A673 (cell line): ENCODE results near the gene PTPRR. TPM values are rescaled to one million over a fixed set of nuclear protein-coding genes. Genes with fewer than 3 reads are reported as not detected.

Source experiments
- BruUV-seq: library from RNA; stranded (reverse); fragments of 400-500 nt; replicated peaks from 2 replicates; lab custom pipeline; 2021; lab: Mats Ljungman, UMichigan
- CTCF ChIA-PET: fragments of 300-600 bp; sonication (Branson Sonifier 250); formaldehyde crosslinking; loops from one replicate; lab custom pipeline; 2022; ENCODE audit warnings: antibody characterized with exemption; lab: Charles Lee
- POLR2A ChIA-PET: fragments of 300-600 bp; sonication (Branson Sonifier 250); formaldehyde crosslinking; loops from one replicate; lab custom pipeline; 2022; ENCODE audit warnings: antibody characterized with exemption; ENCODE audit not compliant: low non-redundant PET; lab: Charles Lee
- DNase-seq: peaks from one replicate; pipeline ENCODE4 v3.0.0-alpha.2; 2015; ENCODE audit warnings: low spot score
- H3K27ac ChIP-seq: fragments of 200-600 bp; sonication (generic); 2 replicates; pipeline ENCODE4 v1.5.1; 2016; ENCODE audit warnings: mixed run types, low read depth, mild to moderate bottlenecking, mixed read lengths, antibody characterized with exemption, low read length; ENCODE audit not compliant: poor library complexity, severe bottlenecking
- H3K27me3 ChIP-seq: fragments of 200-600 bp; sonication (generic); replicated peaks from 2 replicates; pipeline ENCODE4 v1.6.1; 2017; ENCODE audit warnings: mixed run types, low read depth, mild to moderate bottlenecking, mixed read lengths, antibody characterized with exemption, low read length; ENCODE audit not compliant: insufficient read depth, poor library complexity
- H3K36me3 ChIP-seq: fragments of 200-600 bp; sonication (generic); 2 replicates; pipeline ENCODE4 v1.6.1; 2016; ENCODE audit warnings: mixed run types, mild to moderate bottlenecking, mixed read lengths, antibody characterized with exemption, low read length; ENCODE audit not compliant: insufficient read depth, poor library complexity, severe bottlenecking
- H3K4me1 ChIP-seq: fragments of 200-600 bp; sonication (generic); 2 replicates; pipeline ENCODE4 v1.6.1; 2017; ENCODE audit warnings: mixed run types, mild to moderate bottlenecking, mixed read lengths, antibody characterized with exemption, low read length; ENCODE audit not compliant: insufficient read depth, poor library complexity, severe bottlenecking
- H3K4me3 ChIP-seq: fragments of 200-600 bp; sonication (generic); 2 replicates; pipeline ENCODE4 v1.5.1; 2016; ENCODE audit warnings: low read depth, mixed run types, mild to moderate bottlenecking, mixed read lengths, low read length; ENCODE audit not compliant: poor library complexity, severe bottlenecking
- H3K9me3 ChIP-seq: fragments of 200-600 bp; sonication (generic); 2 replicates; pipeline ENCODE4 v1.6.1; 2016; ENCODE audit warnings: mixed run types, low read depth, mild to moderate bottlenecking, mixed read lengths, antibody characterized with exemption, low read length; ENCODE audit not compliant: poor library complexity, severe bottlenecking
- EZH2 ChIP-seq: fragments of 200-600 bp; sonication (generic); IDR thresholded peaks from 2 replicates; pipeline ENCODE4 v1.6.1; 2017; ENCODE audit warnings: borderline replicate concordance, low read depth, mild to moderate bottlenecking, mixed read lengths, antibody characterized with exemption, low read length; ENCODE audit not compliant: poor library complexity, severe bottlenecking
- intact Hi-C: fragments of 100-400 bp; cut with micrococcal nuclease; formaldehyde crosslinking; loops from one replicate; pipeline ENCODE4 v1.10.0; 2022; ENCODE audit not compliant: unreplicated experiment
- total RNA-seq: library from RNA; stranded (reverse); gene quantifications from 2 replicates; pipeline ENCODE4 v1.2.3, GENCODE V29; 2021
- TF ChIP-seq, protein P1 (sequence below): fragments of 300-800, 200-600 bp; sonication (generic); conservative IDR thresholded peaks from 2 replicates; pipeline ENCODE4 v1.5.1; 2017; ENCODE audit warnings: low read depth, mild to moderate bottlenecking, antibody characterized with exemption, low read length, moderate library complexity, mixed read lengths

Gene PTPRR
- total RNA-seq, 1 experiment from 2014 or later, result not detected

DNA sequence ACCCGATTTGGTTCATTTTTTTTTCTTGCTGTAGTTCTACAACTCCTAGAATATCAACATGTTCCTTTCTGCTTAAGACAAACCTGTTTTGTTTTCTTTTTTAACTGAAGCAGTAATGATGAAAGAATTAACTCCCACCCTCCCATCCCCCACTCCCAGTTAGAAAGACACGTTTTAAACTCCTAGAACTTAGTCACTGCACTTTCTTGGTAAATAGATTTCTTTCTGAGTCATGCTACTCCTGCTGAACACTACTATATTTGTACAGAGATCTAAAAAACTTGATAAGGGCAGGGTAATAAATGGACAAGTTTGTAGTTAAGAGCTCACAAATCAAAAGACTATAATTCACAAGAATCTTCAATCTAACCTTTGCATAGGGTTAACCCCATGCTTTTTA lies 164.4 kb downstream of the PTPRR start:
- Histone ChIP-seq H3K9me3 (no peaks in the 10 kb centered on the region), H3K27me3 (no peaks in the 10 kb centered on the region), H3K4me1 (peaks cover 7% of the 10 kb centered on the region), H3K4me3 (no peak overlapping the region), H3K36me3 (no peaks in the 10 kb centered on the region), H3K27ac (no peak overlapping the region)
- no peak for TF ChIP-seq EZH2
- TF ChIP-seq, protein P1, sequence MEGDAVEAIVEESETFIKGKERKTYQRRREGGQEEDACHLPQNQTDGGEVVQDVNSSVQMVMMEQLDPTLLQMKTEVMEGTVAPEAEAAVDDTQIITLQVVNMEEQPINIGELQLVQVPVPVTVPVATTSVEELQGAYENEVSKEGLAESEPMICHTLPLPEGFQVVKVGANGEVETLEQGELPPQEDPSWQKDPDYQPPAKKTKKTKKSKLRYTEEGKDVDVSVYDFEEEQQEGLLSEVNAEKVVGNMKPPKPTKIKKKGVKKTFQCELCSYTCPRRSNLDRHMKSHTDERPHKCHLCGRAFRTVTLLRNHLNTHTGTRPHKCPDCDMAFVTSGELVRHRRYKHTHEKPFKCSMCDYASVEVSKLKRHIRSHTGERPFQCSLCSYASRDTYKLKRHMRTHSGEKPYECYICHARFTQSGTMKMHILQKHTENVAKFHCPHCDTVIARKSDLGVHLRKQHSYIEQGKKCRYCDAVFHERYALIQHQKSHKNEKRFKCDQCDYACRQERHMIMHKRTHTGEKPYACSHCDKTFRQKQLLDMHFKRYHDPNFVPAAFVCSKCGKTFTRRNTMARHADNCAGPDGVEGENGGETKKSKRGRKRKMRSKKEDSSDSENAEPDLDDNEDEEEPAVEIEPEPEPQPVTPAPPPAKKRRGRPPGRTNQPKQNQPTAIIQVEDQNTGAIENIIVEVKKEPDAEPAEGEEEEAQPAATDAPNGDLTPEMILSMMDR, result no peak
- intact Hi-C loops, result no loop called here
- ChIA-PET POLR2A (no interaction called here), CTCF (no interaction called here)
- DNase-seq, result peak; percentile 7
- BruUV-seq, result no TSS peak

GRCh38 chr12:70754330-70754741 lies 166.2 kb downstream of the PTPRR start:
- no peak for DNase-seq
- no peak overlapping the region for H3K4me3 ChIP-seq
- BruUV-seq, result no TSS peak
- POLR2A ChIA-PET, result no interaction called here
- H3K9me3 ChIP-seq, result no peaks in the 10 kb centered on the region
- TF ChIP-seq, protein P1, result no peak
- no peak for TF ChIP-seq EZH2
- H3K27me3 ChIP-seq, result no peaks in the 10 kb centered on the region
- CTCF ChIA-PET, result no interaction called here
- intact Hi-C loops, result no loop called here
- H3K4me1 ChIP-seq, result peaks cover 15% of the 10 kb centered on the region
- H3K36me3 ChIP-seq, result no peaks in the 10 kb centered on the region
- H3K27ac ChIP-seq, result no peak overlapping the region

- intact Hi-C loops, result no loop called here
- H3K36me3 ChIP-seq, result no peaks in the 10 kb centered on the region
- H3K4me1 ChIP-seq, result peaks cover 15% of the 10 kb centered on the region
- ChIA-PET POLR2A (no interaction called here), CTCF (no interaction called here)
- BruUV-seq, result no TSS peak
- DNase-seq, result no peak
- H3K4me3 ChIP-seq, result no peak overlapping the region
- no peak overlapping the region for H3K27ac ChIP-seq
- no peak for TF ChIP-seq EZH2
- TF ChIP-seq, protein P1, result no peak
- no peaks in the 10 kb centered on the region for H3K27me3 ChIP-seq
- H3K9me3 ChIP-seq, result no peaks in the 10 kb centered on the region
Measured at GRCh38 chr12:70752327-70752726, 168.2 kb downstream of the PTPRR start.
